ENCODE data around the gene B4GALNT1.
"Not testable (repeated sequence)": the region's sequence is repeated elsewhere in the genome, so short reads cannot be mapped to it uniquely, and the experiment has no call there.

B4GALNT1 gene

GRCh38 chr12:57636731-57637130, 3.7 kb upstream of the B4GALNT1 start:
- DNase-seq: not testable (repeated sequence)

- no peak for DNase-seq
Observed at GRCh38 chr12:57632073-57632957, 686 bp downstream of the B4GALNT1 start.

GRCh38 chr12:57631566-57632072, 1.4 kb downstream of the B4GALNT1 start:
- no peak for DNase-seq

GRCh38 chr12:57630891-57631433, 2.0 kb downstream of the B4GALNT1 start:
- no peak for DNase-seq

GRCh38 chr12:57629897-57630471, 3.0 kb downstream of the B4GALNT1 start:
- DNase-seq: no peak

GRCh38 chr12:57628280-57629191, 4.5 kb downstream of the B4GALNT1 start:
- no peak for DNase-seq

- no peak for DNase-seq
Observed at GRCh38 chr12:57627501-57628279, 5.3 kb downstream of the B4GALNT1 start.

- no peak for DNase-seq
Observed at GRCh38 chr12:57626921-57627445, 6.0 kb downstream of the B4GALNT1 start.

GRCh38 chr12:57626111-57626920, 6.7 kb downstream of the B4GALNT1 start:
- DNase-seq: no peak

- no peak for DNase-seq
Observed at GRCh38 chr12:57625261-57626032, 7.6 kb downstream of the B4GALNT1 start.

GRCh38 chr12:57624441-57625220, 8.4 kb downstream of the B4GALNT1 start:
- no peak for DNase-seq

- DNase-seq: no peak
Observed at GRCh38 chr12:57623811-57624390, 9.1 kb downstream of the B4GALNT1 start.

- no peak for DNase-seq
Observed at GRCh38 chr12:57623385-57623784, 9.6 kb downstream of the B4GALNT1 start.

- DNase-seq: no peak
Observed at GRCh38 chr12:57622293-57623245, 10.4 kb downstream of the B4GALNT1 start.

GRCh38 chr12:57621497-57622292, 11.3 kb downstream of the B4GALNT1 start:
- no peak for DNase-seq

- DNase-seq: no peak
Observed at GRCh38 chr12:57620936-57621496, 12.0 kb downstream of the B4GALNT1 start.

Data from cortex of kidney (tissue), 1 donor.